ENCODE results near the gene ZNF821.
"Not testable (repeated sequence)": the region's sequence is repeated elsewhere in the genome, so short reads cannot be mapped to it uniquely, and the experiment has no call there.

Gene ZNF821

DNA sequence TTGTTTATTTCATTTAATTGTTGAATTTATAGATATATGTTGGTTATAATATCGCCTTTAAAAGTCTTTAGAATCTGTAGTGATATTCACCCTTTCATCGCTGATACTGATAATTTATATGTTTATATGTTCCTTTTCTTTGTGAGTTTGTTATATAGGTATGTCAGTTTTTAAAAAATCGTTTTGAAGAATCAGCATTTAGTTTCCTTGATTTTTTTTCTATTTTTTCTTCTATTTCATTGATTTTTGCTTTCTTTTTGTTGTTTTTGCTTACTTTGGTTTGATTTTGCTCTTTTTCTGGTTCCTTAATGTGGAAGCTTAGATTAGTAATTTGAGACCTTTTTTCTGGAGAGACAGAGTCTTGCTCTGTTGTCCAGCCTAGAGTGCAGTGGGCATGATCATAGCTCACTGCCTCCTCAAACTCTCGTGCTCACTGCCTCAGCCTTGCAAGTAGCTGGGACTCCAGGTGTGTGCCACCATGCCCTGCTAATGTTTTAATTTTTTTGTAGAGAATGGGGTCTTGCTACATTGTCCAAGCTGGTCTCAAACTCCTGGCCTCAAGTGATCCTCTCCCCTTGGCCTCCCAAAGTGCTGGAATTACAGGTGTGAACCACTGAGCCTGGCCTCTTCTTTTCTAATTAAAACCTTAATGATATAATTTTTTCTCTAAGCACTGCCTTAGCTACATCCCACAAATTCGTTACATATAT, 18.8 kb upstream of the ZNF821 start:
- DNase-seq = no peak

DNA sequence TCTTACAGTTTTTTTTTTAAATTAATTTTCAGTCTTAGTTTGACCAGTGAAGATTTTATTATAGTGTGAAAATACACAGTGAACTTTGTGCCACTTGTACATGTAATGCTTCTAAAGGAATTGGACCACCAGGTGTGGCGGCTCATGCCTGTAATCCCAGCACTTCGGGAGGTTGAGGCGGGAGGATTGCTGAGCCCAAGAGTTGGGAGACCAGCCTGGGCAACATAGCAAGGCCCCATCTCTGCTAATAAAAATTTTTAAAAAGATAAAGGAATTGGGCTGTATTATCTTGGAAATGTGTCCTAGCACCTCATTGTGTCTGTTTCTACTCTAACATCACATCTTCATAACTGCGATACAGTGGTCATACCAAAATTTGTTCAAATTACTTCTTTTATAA, 15.2 kb upstream of the ZNF821 start:
- DNase-seq = no peak

DNA sequence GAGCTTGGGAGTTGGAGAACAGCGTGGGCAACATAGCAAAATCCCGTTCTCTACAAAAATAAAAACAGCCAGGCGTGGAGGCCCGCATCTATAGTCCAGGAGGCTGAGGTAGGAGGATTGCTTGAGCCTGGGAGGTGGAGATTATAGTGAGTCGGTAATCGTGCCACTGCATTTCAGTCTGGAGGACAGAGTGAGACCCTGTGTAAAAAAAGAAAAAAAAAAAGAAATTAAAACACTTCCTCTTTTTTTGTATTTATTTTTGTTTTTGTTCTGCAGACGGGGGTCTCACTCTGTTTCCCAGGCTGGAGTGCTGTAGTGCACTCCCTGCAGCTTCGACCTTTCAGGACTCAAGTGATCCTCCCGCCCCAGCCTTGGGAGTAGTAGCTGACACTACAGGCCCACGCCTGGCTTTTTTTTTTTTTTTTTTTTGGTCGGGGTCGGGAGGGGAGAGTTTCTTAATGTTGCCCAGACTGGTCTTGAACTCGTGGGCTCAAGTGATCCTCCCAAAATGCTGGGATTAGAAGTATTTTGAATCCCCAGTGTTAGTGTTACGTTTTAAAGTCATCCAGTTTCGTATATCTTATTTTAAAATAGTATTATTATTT, 12.9 kb upstream of the ZNF821 start:
- DNase-seq = no peak

GRCh38 chr16:71895679-71896365, 11.8 kb upstream of the ZNF821 start:
- DNase-seq = peak; percentile 32

- peak; percentile 99 for DNase-seq
These were observed 11.1 kb upstream of the ZNF821 start, which contains the start of gene IST1 for GRCh38 chr16:71894921-71895678. TSS of gene IST1 (plus strand) at chr16:71895531. CDS start at chr16:71915641, 20,110 bp downstream.

DNA sequence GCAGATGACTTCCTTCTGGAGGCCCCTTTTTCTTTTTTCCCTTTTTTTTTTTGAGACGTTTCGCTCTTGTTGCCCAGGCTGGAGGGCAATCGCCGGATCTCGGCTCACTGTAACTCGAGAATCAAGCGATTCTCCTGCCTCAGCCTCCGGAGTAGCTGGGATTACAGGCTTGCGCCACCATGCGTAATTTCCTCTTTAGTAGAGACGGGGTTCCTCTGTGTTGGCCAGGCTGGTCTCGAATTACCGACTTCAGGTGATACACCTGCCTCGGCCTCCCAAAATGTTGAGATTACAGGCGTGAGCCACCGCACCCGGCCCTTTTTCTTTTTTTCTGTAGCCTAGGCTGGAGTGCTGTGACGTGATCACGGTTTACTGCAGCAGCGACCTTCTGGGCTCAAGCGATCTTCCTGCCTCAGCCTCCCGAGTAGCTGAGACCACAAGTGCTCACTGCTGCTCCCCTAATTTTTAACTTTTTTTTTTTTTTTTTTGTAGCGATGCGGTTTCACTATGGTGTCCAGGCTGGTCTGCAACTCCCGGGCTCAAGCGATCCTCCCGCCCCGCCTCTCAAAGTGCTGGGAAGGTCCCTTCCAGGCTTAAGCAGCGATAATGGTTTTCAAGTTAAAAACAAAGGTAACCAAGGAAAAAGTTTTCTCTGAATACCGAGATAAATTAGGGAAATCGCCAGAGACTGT, 10.4 kb upstream of the ZNF821 start:
- peak; percentile 37 for DNase-seq

DNA sequence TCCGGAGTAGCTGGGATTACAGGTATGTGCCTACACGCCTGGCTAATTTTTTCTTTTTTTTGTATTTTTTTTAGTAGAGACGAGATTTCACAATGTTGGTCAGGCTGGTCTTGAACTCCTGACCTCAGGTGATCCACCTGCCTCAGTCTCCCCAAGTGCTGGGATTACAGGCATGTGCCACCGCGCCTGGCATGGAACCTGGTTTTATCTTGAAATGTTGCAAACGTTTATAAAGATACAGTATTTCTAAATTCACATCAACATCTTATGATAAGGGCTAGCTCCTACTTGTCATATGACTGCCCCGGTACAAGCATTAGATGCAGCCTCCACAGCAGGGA, 9.9 kb upstream of the ZNF821 start:
- DNase-seq = no peak

- DNase-seq = no peak
These were observed 5.2 kb upstream of the ZNF821 start for GRCh38 chr16:71889147-71889546.

DNA sequence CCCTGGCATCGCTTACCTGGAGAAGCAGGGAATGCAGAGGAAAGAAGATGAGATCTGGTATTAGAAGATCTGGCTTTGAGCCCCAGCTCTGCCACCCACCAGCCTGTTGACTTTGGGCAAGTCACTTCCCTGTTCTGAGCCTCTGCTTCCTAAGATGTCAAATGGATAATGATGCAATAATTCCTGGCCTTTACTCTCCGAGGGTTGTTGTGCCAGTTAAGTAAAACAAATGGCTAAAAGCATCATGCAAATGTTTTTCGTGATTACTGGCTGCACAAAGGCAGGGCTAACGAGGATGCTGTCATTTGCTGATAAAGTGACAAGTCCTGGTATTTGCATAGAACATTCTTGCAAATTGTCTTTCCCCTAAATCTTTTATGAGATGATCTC, 1.3 kb upstream of the ZNF821 start:
- no peak for DNase-seq

- DNase-seq = peak; percentile 18
These were observed 674 bp downstream of the ZNF821 start for GRCh38 chr16:71883168-71883848.

GRCh38 chr16:71882505-71883167, 1.3 kb downstream of the ZNF821 start:
- DNase-seq = peak; percentile 61

DNA sequence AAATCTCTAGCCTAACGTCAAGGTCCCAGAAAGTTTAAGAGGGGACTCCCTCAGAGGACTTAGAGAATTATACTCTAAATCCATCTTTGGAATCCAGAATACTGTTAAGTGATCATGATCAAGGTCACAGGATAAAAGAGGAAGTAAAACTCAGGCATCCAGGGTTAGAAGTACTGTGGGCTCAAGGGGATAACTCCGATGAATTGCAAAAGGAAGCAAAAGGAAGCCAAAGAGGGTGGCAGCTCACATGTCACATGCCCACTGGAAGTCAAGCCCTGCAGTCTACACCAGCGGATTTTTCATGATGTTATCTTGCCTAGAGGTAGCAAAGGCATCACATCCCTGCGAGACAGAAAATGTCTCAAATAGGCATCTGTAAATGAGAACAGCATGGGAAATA, 3.8 kb downstream of the ZNF821 start:
- no peak for DNase-seq

DNA sequence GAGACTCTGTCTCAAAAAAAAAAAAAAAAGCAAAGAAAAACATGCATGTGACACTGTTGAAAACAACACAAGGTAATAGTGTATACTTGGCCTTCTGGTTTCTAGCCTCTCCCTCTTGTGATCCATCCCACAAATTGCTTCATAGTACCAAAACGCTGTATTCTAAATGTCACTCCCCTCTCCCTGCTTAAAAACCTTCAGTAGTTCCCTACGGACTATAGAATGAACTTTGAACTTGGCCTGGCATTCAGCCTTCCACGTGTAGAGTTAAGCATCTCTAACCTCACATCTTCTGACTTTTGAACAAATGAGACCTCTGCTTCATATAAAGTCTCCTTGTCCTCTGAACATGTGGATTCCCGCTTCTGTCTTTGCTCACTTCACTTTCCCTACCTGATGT, 5.1 kb downstream of the ZNF821 start:
- DNase-seq = no peak

- no peak for DNase-seq
These were observed 10.8 kb downstream of the ZNF821 start for GRCh38 chr16:71873199-71873598.

- DNase-seq = no peak
These were observed 13.2 kb downstream of the ZNF821 start for GRCh38 chr16:71870818-71871217.

DNA sequence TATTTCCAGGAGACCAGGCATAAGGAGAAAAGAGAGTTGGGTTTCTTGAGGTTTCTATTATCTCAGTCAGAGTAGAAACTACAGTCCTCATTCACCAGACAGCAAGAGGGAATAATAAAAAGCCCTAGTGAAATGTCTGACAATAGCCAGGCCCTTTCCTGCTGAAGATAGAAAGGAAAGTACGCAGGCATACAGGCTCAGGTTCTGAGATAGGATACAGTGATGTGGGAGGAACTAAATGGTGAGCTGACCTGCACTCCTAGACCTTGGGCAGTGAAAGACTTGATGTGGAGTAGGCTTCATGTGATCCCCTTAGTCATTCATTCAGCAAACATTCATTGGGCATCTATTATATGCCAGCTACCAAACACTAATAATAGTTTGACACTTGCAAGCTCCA, 14.9 kb downstream of the ZNF821 start:
- DNase-seq = no peak

- DNase-seq = no peak
These were observed 16.0 kb downstream of the ZNF821 start for GRCh38 chr16:71867939-71868338.

- DNase-seq = not testable (repeated sequence)
These were observed 16.8 kb downstream of the ZNF821 start for GRCh38 chr16:71867175-71867574.

DNA sequence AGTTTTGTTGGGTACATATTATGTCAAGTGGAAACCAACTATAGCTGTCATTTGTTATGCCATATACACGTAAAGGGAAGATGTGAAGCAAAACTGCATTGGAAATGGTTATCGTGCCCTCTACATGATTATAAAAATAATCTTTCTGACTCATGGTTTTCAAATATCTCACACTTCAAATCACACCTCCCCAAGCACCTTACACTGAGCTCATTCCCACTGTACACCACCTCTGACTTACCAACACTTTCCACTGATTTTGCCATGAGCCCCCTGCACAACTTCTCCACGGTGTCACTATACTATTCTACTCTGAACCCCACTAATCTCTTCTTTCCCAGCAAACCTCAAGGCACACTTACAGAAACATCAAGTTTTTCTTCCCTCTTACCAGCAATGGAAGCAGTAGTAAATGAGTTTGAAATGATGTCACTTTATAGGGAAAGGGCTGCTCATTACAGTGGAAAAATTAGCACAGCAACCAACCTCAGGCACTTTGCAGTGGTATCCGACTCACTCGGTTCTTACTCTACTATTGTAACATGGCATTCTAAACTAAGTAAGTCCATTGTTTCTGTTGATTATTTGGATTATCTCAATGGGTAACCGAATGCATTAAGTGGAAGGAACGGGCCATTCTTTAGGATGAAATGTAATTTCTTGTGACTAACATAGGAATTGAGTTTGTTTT, 18.7 kb downstream of the ZNF821 start:
- no peak for DNase-seq

GRCh38 chr16:71863995-71864394, 20.0 kb downstream of the ZNF821 start:
- DNase-seq = no peak

Data from HCEC 1CT (cell line).